SH-SY5Y (cell line): ENCODE results near the gene ULK1.

Source experiments
- GATA2 ChIP-seq: IDR thresholded peaks from 2 replicates; pipeline ENCODE4 v1.6.1; 2011; ENCODE audit warnings: mild to moderate bottlenecking, low read depth, low read length
- GATA3 ChIP-seq: IDR thresholded peaks from 2 replicates; pipeline ENCODE4 v1.6.1; 2011; ENCODE audit warnings: low read depth, mild to moderate bottlenecking, low read length, moderate library complexity

DNA sequence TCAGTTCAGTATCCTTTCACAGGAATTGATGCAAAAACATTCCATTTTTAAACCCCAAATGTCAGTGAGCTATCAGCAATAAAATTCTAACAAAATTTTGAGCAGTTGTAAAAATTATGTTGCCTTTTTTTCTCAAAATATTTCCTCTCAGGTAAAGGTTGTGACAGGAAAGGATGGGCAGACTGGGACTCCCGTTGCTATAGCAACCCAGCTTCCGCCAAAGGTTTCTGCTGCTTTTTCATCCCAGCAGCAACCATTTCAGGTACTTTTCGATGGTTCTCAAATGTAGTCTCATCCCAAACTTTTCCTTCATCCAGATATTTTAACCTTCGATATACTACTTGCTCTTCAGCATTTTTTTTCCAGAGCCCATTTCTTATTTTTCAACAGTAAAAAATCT is 69.0 kb downstream of the ULK1 start:
- no peak for TF ChIP-seq GATA2
- no peak for TF ChIP-seq GATA3
